Trophoblast cell (in vitro differentiated cells and primary cell): ENCODE data around the gene DPP6.

Experiments used
- DNase-seq, 2 donors: peaks; one replicate each; pipeline ENCODE4 v3.0.0-alpha.2; 2016
- H2AFZ ChIP-seq: 2 replicates; pipeline ENCODE4 v1.6.1; 2013; ENCODE audit warnings: low read length, moderate library complexity, mild to moderate bottlenecking; ENCODE audit not compliant: insufficient read depth, poor library complexity
- H2AK5ac ChIP-seq: 2 replicates; pipeline ENCODE4 v1.6.1; 2013; ENCODE audit warnings: mild to moderate bottlenecking, low read length
- H2BK120ac ChIP-seq: 2 replicates; pipeline ENCODE4 v1.6.1; 2013; ENCODE audit warnings: low read length, mild to moderate bottlenecking, moderate library complexity; ENCODE audit not compliant: insufficient read depth, poor library complexity
- H2BK12ac ChIP-seq: 2 replicates; pipeline ENCODE4 v1.6.1; 2013; ENCODE audit warnings: mild to moderate bottlenecking, low read length, moderate library complexity
- H2BK5ac ChIP-seq: 2 replicates; pipeline ENCODE4 v1.6.1; 2013; ENCODE audit warnings: low read length, low read depth, moderate library complexity, mild to moderate bottlenecking; ENCODE audit not compliant: poor library complexity
- H3K14ac ChIP-seq: 2 replicates; pipeline ENCODE4 v1.6.1; 2013; ENCODE audit warnings: mild to moderate bottlenecking, low read length
- H3K18ac ChIP-seq: 2 replicates; pipeline ENCODE4 v1.6.1; 2013; ENCODE audit warnings: mild to moderate bottlenecking, low read length
- H3K23ac ChIP-seq: 2 replicates; pipeline ENCODE4 v1.6.1; 2013; ENCODE audit warnings: low read length
- H3K27ac ChIP-seq: 2 replicates; pipeline ENCODE4 v1.5.1; 2013; ENCODE audit warnings: low read depth, mild to moderate bottlenecking, inconsistent platforms, low read length, moderate library complexity
- H3K27me3 ChIP-seq: 2 replicates; pipeline ENCODE4 v1.6.1; 2013; ENCODE audit warnings: inconsistent platforms, mild to moderate bottlenecking, low read length, moderate library complexity; ENCODE audit not compliant: insufficient read depth
- H3K36me3 ChIP-seq, 2 experiments: 1 replicate in 1 of 2; 2 replicates in 1 of 2; pipeline ENCODE4 v1.6.1; 2013; ENCODE audit warnings: low read length in 2 of 2, mild to moderate bottlenecking in 2 of 2, moderate library complexity in 1 of 2; ENCODE audit not compliant: insufficient read depth in 2 of 2, control insufficient read depth in 1 of 2
- H3K4ac ChIP-seq: 2 replicates; pipeline ENCODE4 v1.6.1; 2013; ENCODE audit warnings: low read depth, mild to moderate bottlenecking, low read length, moderate library complexity
- H3K4me1 ChIP-seq, 2 experiments: 1 replicate in 1 of 2; 2 replicates in 1 of 2; pipeline ENCODE4 v1.6.1; 2013; ENCODE audit warnings: low read length in 2 of 2, mild to moderate bottlenecking in 2 of 2, moderate library complexity in 1 of 2; ENCODE audit not compliant: insufficient read depth in 2 of 2, control insufficient read depth in 1 of 2
- H3K4me2 ChIP-seq: 2 replicates; pipeline ENCODE4 v1.6.1; 2013; ENCODE audit warnings: inconsistent platforms, mild to moderate bottlenecking, low read length, moderate library complexity
- H3K4me3 ChIP-seq: 2 replicates; pipeline ENCODE4 v1.5.1; 2013; ENCODE audit warnings: mild to moderate bottlenecking, low read depth, low read length, inconsistent platforms
- H3K79me1 ChIP-seq: one replicate; pipeline ENCODE4 v1.6.1; 2013; ENCODE audit warnings: low read length
- H3K79me2 ChIP-seq: 2 replicates; pipeline ENCODE4 v1.6.1; 2013; ENCODE audit warnings: low read length, mild to moderate bottlenecking; ENCODE audit not compliant: control insufficient read depth, insufficient read depth, poor library complexity
- H3K9ac ChIP-seq: 2 replicates; pipeline ENCODE4 v1.6.1; 2013; ENCODE audit warnings: mild to moderate bottlenecking, low read length
- H3K9me3 ChIP-seq: 2 replicates; pipeline ENCODE4 v1.6.1; 2013; ENCODE audit warnings: low read depth, mild to moderate bottlenecking, control low read depth, inconsistent platforms, low read length; ENCODE audit not compliant: insufficient read depth
- H4K12ac ChIP-seq: 2 replicates; pipeline ENCODE4 v1.6.1; 2013; ENCODE audit warnings: low read depth, mild to moderate bottlenecking, low read length, moderate library complexity
- H4K8ac ChIP-seq: 2 replicates; pipeline ENCODE4 v1.6.1; 2013; ENCODE audit warnings: low read depth, mild to moderate bottlenecking, low read length, moderate library complexity
- H4K91ac ChIP-seq: one replicate; pipeline ENCODE4 v1.6.1; 2013; ENCODE audit warnings: low read depth, mild to moderate bottlenecking, low read length, moderate library complexity
- WGBS: extraction: QIAGEN DNeasy Blood & Tissue Kit; methylation state at CpG from one replicate; pipeline ENCODE4 v1.1.7; 2013; ENCODE audit warnings: missing lambda C conversion rate; ENCODE audit not compliant: insufficient read length, insufficient coverage; ENCODE audit errors: extremely low coverage; 5-methylcytosine and 5-hydroxymethylcytosine counted together

Gene DPP6

GRCh38 chr7:154783281-154783909, 731.2 kb downstream of the DPP6 start:
- Histone ChIP-seq H2BK12ac (no peak overlapping the region), H4K91ac (no peak overlapping the region), H3K4me2 (no peak overlapping the region), H3K27me3 (no peaks in the 10 kb centered on the region), H3K18ac (no peak overlapping the region), H2BK5ac (no peak overlapping the region), H4K8ac (no peak overlapping the region), H3K27ac (no peak overlapping the region), H3K9me3 (peaks cover 6% of the 10 kb centered on the region), H3K79me1 (no peaks in the 10 kb centered on the region), H2AFZ (no peak overlapping the region), H3K9ac (no peak overlapping the region), H3K79me2 (no peaks in the 10 kb centered on the region), H3K4me1 (no peaks in the 10 kb centered on the region), H3K14ac (no peak overlapping the region), H3K4me3 (no peak overlapping the region), H3K23ac (no peak overlapping the region), H3K4ac (no peak overlapping the region), H2BK120ac (no peak overlapping the region), H4K12ac (no peak overlapping the region), H2AK5ac (no peak overlapping the region), H3K36me3 (no peaks in the 10 kb centered on the region)
- DNase-seq = no peak
- no CpG with 5 or more reads among the region's 18 CpGs for WGBS

DNA sequence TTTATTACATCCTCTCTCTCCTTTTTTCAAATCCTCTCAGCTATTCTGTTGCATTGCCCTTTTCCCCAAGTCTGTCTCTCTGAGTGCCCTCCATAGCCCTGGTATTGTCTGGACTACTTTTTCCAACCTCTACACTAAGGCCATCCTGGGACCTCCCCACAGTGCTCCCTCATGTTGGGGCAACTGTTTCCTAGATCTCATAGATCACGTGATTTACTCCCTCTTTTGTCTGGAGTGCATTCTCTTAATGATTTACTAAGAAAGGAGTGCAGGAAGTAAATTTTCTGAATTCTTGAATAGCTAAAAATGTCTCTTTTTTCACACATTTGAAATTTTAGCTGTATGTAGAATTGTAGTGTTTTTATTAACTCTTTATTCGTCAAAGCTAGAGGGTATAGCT, 733.7 kb downstream of the DPP6 start:
- Histone ChIP-seq H3K27ac (no peak overlapping the region), H3K27me3 (no peaks in the 10 kb centered on the region), H4K12ac (no peak overlapping the region), H3K23ac (no peak overlapping the region), H2AK5ac (no peak overlapping the region), H3K36me3 (no peaks in the 10 kb centered on the region), H3K14ac (no peak overlapping the region), H3K4me1 (no peaks in the 10 kb centered on the region), H3K79me2 (no peaks in the 10 kb centered on the region), H2AFZ (no peak overlapping the region), H4K91ac (no peak overlapping the region), H3K9me3 (peaks cover 1% of the 10 kb centered on the region), H2BK120ac (no peak overlapping the region), H3K4ac (no peak overlapping the region), H2BK5ac (no peak overlapping the region), H4K8ac (no peak overlapping the region), H3K4me3 (no peak overlapping the region), H3K9ac (no peak overlapping the region), H3K79me1 (no peaks in the 10 kb centered on the region), H3K18ac (no peak overlapping the region), H3K4me2 (no peak overlapping the region), H2BK12ac (no peak overlapping the region)
- no peak for DNase-seq
- WGBS = no CpG with 5 or more reads among the region's 2 CpGs

DNA sequence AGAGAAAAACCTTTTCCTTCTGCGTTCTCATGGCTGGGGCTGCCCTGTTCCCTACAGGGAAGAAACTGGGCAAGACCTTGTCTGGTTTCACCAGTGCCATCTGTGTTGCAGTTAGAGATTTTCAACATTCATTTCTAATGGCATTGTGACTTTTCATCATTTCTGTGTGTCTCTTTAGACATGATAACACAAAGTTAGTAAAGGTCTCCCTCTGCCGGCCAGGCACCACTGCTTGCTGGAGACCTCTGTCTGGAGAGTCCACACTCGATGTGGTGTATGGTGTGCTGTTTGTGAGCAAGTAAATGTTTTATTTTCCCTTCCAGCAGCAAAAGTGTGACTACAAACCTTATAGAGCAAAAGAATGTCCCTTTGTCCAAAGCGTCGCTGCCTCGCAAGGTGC, 737.2 kb downstream of the DPP6 start:
- H3K27ac ChIP-seq = no peak overlapping the region
- H2AFZ ChIP-seq = no peak overlapping the region
- H3K4me3 ChIP-seq = no peak overlapping the region
- no peak overlapping the region for H4K12ac ChIP-seq
- H3K36me3 ChIP-seq = no peaks in the 10 kb centered on the region
- no peaks in the 10 kb centered on the region for H3K79me1 ChIP-seq
- no peak overlapping the region for H3K14ac ChIP-seq
- H2BK5ac ChIP-seq = no peak overlapping the region
- no peaks in the 10 kb centered on the region for H3K27me3 ChIP-seq
- no peak overlapping the region for H3K4me2 ChIP-seq
- no peak overlapping the region for H4K91ac ChIP-seq
- H3K9ac ChIP-seq = no peak overlapping the region
- H3K4me1 ChIP-seq = peaks cover 5 to 6% of the 10 kb centered on the region in 2 experiments
- no CpG with 5 or more reads among the region's 6 CpGs for WGBS
- H2AK5ac ChIP-seq = no peak overlapping the region
- H4K8ac ChIP-seq = no peak overlapping the region
- no peak overlapping the region for H2BK12ac ChIP-seq
- peak in 1 of 2 donors; percentile 36 for DNase-seq
- no peak overlapping the region for H2BK120ac ChIP-seq
- peaks cover 1% of the 10 kb centered on the region for H3K9me3 ChIP-seq
- H3K79me2 ChIP-seq = no peaks in the 10 kb centered on the region
- H3K18ac ChIP-seq = no peak overlapping the region
- no peak overlapping the region for H3K23ac ChIP-seq
- no peak overlapping the region for H3K4ac ChIP-seq

DNA sequence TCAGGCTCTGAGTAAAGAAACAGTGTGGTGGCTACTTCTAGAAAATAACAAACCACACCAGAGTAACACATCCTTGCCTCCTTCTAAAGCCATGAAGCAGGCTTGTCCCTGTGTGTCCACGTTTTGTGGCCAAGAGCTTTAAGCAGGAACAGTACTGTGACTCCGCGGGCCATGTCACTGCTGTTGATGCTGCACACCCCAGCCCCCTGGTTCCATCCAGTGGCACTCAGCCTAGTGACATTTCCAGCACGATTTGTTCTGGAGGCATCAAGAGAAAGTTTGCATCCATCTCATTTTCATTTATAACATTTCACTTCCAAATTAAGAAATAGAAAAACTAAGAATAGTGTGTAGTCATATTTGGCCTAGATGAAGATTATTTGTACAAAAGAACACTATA, 739.4 kb downstream of the DPP6 start:
- H3K79me1 ChIP-seq = no peaks in the 10 kb centered on the region
- H3K4me2 ChIP-seq = no peak overlapping the region
- H3K18ac ChIP-seq = no peak overlapping the region
- H3K14ac ChIP-seq = no peak overlapping the region
- H3K79me2 ChIP-seq = no peaks in the 10 kb centered on the region
- H4K8ac ChIP-seq = no peak overlapping the region
- H3K4me1 ChIP-seq = peaks cover 14 to 15% of the 10 kb centered on the region in 2 experiments
- H3K9ac ChIP-seq = no peak overlapping the region
- H2BK5ac ChIP-seq = no peak overlapping the region
- DNase-seq = no peak
- H4K91ac ChIP-seq = no peak overlapping the region
- H3K27ac ChIP-seq = no peak overlapping the region
- no peak overlapping the region for H2BK12ac ChIP-seq
- H3K9me3 ChIP-seq = no peaks in the 10 kb centered on the region
- H2BK120ac ChIP-seq = no peak overlapping the region
- H3K4me3 ChIP-seq = no peak overlapping the region
- no CpG with 5 or more reads among the region's 4 CpGs for WGBS
- no peak overlapping the region for H3K4ac ChIP-seq
- H3K36me3 ChIP-seq = no peaks in the 10 kb centered on the region
- H3K27me3 ChIP-seq = no peaks in the 10 kb centered on the region
- no peak overlapping the region for H3K23ac ChIP-seq
- H2AK5ac ChIP-seq = no peak overlapping the region
- no peak overlapping the region for H2AFZ ChIP-seq
- H4K12ac ChIP-seq = no peak overlapping the region
